Measurements from ENCODE around the gene SUSD3.

The SUSD3 gene

GRCh38 chr9:93028448-93029006 is 30.0 kb upstream of the SUSD3 start:
- DNase-seq (ENCODE audit: low read depth, low spot score): peak; percentile 37

GRCh38 chr9:93030642-93031628 is 27.6 kb upstream of the SUSD3 start:
- no peak for DNase-seq (ENCODE audit: low read depth, low spot score)

GRCh38 chr9:93031629-93032430 is 26.7 kb upstream of the SUSD3 start:
- no peak for DNase-seq (ENCODE audit: low read depth, low spot score)

- no peak for DNase-seq (ENCODE audit: low read depth, low spot score)
These were observed 26.0 kb upstream of the SUSD3 start for GRCh38 chr9:93032545-93032944.

GRCh38 chr9:93033531-93033930 is 25.0 kb upstream of the SUSD3 start:
- DNase-seq (ENCODE audit: low read depth, low spot score): no peak

- DNase-seq (ENCODE audit: low read depth, low spot score): no peak
These were observed 23.3 kb upstream of the SUSD3 start for GRCh38 chr9:93035106-93035660.

- DNase-seq (ENCODE audit: low read depth, low spot score): no peak
These were observed 22.6 kb upstream of the SUSD3 start for GRCh38 chr9:93035821-93036351.

GRCh38 chr9:93036887-93037475 is 21.5 kb upstream of the SUSD3 start:
- no peak for DNase-seq (ENCODE audit: low read depth, low spot score)

- no peak for DNase-seq (ENCODE audit: low read depth, low spot score)
These were observed 21.0 kb upstream of the SUSD3 start for GRCh38 chr9:93037476-93037971.

- DNase-seq (ENCODE audit: low read depth, low spot score): no peak
These were observed 19.6 kb upstream of the SUSD3 start for GRCh38 chr9:93038918-93039317.

- DNase-seq (ENCODE audit: low read depth, low spot score): no peak
These were observed 19.0 kb upstream of the SUSD3 start for GRCh38 chr9:93039456-93039855.

GRCh38 chr9:93039976-93040375 is 18.5 kb upstream of the SUSD3 start:
- DNase-seq (ENCODE audit: low read depth, low spot score): no peak

- no peak for DNase-seq (ENCODE audit: low read depth, low spot score)
These were observed 18.1 kb upstream of the SUSD3 start for GRCh38 chr9:93040409-93040808.

GRCh38 chr9:93041108-93041802 is 17.2 kb upstream of the SUSD3 start:
- DNase-seq (ENCODE audit: low read depth, low spot score): no peak

GRCh38 chr9:93043122-93043521 is 15.4 kb upstream of the SUSD3 start:
- DNase-seq (ENCODE audit: low read depth, low spot score): no peak

GRCh38 chr9:93045521-93045920 is 13.0 kb upstream of the SUSD3 start:
- DNase-seq (ENCODE audit: low read depth, low spot score): no peak

GRCh38 chr9:93048566-93049448 is 9.7 kb upstream of the SUSD3 start:
- DNase-seq (ENCODE audit: low read depth, low spot score): no peak

- DNase-seq (ENCODE audit: low read depth, low spot score): no peak
These were observed 9.0 kb upstream of the SUSD3 start for GRCh38 chr9:93049491-93049890.

GRCh38 chr9:93050231-93050630 is 8.3 kb upstream of the SUSD3 start:
- DNase-seq (ENCODE audit: low read depth, low spot score): no peak

Data from activated CD4-positive, CD25-positive, alpha-beta regulatory T cell treated with anti-CD3 and anti-CD28 coated beads, Interleukin-2, amount 50 U/mL, for 16 hours (primary cell).